Inferior parietal cortex (tissue), 1 donor: ENCODE measurements around the gene PCDHA7.
"Not testable (repeated sequence)": the region's sequence is repeated elsewhere in the genome, so short reads cannot be mapped to it uniquely, and the experiment has no call there.

Experiments
- DNase-seq: peaks from one replicate; pipeline ENCODE4 v3.0.0-alpha.2; 2016; ENCODE audit errors: extremely low spot score

The PCDHA7 gene, protein sequence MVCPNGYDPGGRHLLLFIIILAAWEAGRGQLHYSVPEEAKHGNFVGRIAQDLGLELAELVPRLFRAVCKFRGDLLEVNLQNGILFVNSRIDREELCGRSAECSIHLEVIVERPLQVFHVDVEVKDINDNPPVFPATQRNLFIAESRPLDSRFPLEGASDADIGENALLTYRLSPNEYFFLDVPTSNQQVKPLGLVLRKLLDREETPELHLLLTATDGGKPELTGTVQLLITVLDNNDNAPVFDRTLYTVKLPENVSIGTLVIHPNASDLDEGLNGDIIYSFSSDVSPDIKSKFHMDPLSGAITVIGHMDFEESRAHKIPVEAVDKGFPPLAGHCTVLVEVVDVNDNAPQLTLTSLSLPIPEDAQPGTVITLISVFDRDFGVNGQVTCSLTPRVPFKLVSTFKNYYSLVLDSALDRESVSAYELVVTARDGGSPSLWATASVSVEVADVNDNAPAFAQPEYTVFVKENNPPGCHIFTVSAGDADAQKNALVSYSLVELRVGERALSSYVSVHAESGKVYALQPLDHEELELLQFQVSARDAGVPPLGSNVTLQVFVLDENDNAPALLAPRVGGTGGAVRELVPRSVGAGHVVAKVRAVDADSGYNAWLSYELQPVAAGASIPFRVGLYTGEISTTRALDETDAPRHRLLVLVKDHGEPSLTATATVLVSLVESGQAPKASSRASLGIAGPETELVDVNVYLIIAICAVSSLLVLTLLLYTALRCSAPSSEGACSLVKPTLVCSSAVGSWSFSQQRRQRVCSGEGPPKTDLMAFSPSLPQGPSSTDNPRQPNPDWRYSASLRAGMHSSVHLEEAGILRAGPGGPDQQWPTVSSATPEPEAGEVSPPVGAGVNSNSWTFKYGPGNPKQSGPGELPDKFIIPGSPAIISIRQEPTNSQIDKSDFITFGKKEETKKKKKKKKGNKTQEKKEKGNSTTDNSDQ

DNA sequence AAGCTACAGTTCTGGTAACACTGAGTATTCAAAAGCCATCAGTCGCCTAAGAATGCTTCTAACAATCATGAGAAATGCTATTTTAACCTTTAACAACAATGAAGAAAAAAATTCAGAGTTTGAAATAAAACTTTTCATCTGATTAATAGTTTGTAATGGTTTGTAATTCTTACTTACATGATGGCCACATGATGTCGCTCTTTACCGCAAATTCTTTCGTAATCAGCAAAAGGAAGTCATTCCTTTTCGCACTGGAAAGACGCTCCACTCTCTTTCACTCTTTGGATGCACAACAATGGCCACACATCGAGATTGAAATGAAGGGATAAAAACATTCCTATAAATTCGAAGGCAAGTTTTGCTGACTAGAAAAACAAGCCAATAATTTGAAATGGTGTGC is at the start of gene PCDHA7:
Gene PCDHA7 (plus strand): TSS at position 277 of the 400 bp plus-strand sequence. CDS start 115 bp downstream, at position 392.
- DNase-seq, result peak; percentile 30

- peak; percentile 2 for DNase-seq
Observed at GRCh38 chr5:140785905-140786686, 48.0 kb upstream of the PCDHA7 start, which contains the start of gene PCDHA1. TSS of gene PCDHA1 (plus strand) at chr5:140786140.

DNA sequence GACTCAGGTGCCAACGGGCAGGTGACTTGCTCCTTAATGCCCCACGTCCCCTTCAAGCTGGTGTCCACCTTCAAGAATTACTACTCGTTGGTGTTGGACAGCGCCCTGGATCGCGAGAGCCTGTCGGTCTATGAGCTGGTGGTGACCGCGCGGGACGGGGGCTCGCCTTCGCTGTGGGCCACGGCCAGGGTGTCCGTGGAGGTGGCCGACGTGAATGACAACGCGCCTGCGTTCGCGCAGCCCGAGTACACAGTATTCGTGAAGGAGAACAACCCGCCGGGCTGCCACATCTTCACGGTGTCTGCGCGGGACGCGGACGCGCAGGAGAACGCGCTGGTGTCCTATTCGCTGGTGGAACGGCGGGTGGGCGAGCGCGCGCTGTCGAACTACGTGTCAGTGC is 46.6 kb upstream of the PCDHA7 start:
- not testable (repeated sequence) for DNase-seq

- not testable (repeated sequence) for DNase-seq
Observed at GRCh38 chr5:140787849-140788504, 46.1 kb upstream of the PCDHA7 start.

DNA sequence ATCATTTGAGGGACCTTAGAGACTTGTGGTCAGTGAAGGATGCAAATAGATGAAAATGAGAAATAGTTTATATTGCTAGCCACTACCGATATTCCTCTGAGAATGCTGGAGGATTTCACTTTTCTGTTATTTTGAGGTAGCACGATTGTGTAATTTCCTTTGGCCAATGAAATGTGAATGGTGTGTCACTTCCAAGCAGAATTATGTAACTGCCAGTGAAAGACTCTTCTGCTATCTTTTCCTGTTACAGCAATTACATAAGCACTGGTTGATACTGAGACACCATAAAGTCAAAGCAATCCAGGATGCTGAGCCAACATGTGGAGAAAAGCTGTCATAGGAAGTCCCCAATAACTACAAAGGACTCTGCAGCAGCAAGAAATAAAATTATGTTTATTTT is 43.0 kb upstream of the PCDHA7 start:
- no peak for DNase-seq

DNA sequence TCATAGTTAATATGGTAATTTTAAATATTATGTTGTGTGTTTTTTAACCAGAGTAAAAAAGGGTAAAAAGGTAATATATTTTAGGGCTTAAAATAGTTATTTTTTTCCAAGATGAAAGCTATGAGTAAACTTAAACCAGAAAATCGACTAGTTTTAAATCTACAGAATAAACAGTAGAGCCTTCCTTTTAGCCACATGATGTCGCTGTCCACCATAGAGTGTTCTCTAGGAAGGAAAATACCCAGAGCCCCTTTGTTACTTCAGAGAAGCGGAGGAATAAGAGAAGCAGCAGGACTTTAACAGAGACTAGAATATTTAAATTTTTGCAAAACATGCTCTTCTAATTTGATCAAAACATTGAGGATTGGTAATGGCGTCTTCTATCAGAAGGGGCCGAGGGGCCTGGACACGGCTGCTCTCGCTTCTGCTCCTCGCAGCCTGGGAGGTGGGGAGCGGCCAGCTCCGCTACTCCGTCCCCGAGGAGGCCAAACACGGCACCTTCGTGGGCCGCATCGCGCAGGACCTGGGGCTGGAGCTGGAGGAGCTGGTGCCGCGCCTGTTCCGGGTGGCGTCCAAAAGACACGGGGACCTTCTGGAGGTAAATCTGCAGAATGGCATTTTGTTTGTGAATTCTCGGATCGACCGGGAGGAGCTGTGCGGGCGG is 39.3 kb upstream of the PCDHA7 start, which contains the start of gene PCDHA2:
Gene PCDHA2 (plus strand): TSS at position 258 of the 664 bp plus-strand sequence.
- DNase-seq, result peak; percentile 22

GRCh38 chr5:140795259-140795641 is 38.8 kb upstream of the PCDHA7 start:
- DNase-seq, result peak; percentile 5

DNA sequence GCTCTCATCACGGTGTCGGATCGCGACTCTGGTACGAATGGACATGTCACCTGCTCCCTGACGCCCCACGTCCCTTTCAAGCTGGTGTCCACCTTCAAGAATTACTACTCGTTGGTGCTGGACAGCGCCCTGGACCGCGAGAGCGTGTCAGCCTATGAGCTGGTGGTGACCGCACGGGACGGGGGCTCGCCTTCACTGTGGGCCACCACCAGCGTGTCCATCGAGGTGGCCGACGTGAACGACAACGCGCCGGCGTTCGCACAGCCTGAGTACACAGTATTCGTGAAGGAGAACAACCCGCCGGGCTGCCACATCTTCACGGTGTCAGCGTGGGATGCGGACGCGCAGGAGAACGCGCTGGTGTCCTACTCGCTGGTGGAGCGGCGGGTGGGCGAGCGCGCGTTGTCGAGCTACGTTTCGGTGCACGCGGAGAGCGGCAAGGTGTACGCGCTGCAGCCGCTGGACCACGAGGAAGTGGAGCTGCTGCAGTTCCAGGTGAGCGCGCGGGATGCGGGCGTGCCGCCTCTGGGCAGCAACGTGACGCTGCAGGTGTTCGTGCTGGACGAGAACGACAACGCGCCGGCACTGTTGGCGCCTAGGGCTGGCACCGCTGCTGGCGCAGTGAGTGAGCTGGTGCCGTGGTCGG is 37.9 kb upstream of the PCDHA7 start:
- not testable (repeated sequence) for DNase-seq

- DNase-seq, result no peak
Observed at GRCh38 chr5:140796718-140797095, 37.4 kb upstream of the PCDHA7 start.

- peak; percentile 45 for DNase-seq
Observed at GRCh38 chr5:140800816-140801493, 33.1 kb upstream of the PCDHA7 start, which contains the start of gene PCDHA3. TSS of gene PCDHA3 (plus strand) at chr5:140801057.

- peak; percentile 26 for DNase-seq
Observed at GRCh38 chr5:140801494-140801841, 32.6 kb upstream of the PCDHA7 start.

DNA sequence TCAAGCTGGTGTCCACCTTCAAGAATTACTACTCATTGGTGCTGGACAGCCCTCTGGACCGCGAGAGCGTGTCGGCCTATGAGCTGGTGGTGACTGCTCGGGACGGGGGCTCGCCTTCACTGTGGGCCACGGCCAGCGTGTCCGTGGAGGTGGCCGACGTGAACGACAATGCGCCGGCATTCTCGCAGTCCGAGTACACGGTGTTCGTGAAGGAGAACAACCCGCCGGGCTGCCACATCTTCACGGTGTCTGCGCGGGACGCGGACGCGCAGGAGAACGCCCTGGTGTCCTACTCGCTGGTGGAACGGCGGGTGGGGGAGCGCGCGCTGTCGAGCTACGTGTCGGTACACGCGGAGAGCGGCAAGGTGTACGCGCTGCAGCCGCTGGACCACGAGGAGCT is 31.7 kb upstream of the PCDHA7 start:
- DNase-seq, result not testable (repeated sequence)

DNA sequence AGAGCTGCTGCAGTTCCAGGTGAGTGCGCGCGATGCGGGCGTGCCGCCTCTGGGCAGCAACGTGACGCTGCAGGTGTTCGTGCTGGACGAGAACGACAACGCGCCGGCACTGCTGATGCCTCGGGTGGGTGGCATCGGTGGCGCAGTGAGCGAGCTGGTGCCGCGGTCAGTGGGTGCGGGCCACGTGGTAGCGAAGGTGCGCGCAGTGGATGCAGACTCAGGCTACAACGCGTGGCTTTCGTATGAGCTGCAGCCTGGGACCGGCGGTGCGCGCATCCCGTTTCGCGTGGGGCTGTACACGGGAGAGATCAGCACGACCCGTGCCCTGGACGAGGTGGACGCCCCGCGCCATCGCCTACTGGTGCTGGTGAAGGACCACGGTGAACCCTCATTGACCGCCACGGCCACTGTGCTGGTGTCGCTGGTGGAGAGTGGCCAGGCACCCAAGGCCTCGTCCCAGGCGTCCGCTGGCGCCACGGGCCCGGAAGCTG is 31.2 kb upstream of the PCDHA7 start:
- no peak for DNase-seq

DNA sequence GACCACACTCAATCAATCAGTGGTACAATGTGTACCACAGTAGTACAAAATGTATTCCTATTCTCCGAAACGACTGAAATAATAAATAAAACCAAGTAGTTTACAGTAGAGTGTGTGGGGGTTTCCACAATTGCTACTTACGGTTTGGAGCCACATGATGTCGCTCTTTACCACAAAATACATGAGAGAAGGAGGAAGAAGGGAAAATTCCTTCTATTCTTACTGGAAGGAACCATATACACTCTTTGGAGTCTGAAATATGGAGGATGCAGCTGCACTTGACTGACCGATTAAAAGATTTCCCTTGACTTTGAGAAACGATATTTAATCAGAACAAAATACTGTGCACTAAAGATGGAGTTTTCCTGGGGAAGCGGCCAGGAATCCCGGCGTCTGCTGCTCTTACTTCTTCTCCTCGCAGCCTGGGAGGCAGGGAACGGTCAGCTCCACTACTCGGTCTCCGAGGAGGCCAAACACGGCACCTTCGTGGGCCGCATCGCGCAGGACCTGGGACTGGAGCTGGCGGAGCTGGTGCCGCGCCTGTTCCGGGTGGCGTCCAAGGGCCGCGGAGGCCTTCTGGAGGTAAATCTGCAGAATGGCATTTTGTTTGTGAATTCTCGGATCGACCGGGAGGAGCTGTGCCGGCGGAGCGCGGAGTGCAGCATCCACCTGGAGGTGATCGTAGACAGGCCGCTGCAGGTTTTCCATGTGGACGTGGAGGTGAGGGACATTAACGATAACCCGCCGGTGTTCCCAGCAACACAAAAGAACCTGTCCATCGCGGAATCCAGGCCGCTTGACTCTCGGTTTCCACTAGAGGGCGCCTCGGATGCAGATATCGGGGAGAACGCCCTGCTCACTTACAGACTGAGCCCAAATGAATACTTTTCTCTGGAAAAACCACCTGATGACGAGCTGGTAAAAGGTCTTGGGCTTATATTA is 27.0 kb upstream of the PCDHA7 start, which contains the start of gene PCDHA4:
Gene PCDHA4 (plus strand): TSS at position 235 of the 942 bp plus-strand sequence.
- DNase-seq, result peak; percentile 58

DNA sequence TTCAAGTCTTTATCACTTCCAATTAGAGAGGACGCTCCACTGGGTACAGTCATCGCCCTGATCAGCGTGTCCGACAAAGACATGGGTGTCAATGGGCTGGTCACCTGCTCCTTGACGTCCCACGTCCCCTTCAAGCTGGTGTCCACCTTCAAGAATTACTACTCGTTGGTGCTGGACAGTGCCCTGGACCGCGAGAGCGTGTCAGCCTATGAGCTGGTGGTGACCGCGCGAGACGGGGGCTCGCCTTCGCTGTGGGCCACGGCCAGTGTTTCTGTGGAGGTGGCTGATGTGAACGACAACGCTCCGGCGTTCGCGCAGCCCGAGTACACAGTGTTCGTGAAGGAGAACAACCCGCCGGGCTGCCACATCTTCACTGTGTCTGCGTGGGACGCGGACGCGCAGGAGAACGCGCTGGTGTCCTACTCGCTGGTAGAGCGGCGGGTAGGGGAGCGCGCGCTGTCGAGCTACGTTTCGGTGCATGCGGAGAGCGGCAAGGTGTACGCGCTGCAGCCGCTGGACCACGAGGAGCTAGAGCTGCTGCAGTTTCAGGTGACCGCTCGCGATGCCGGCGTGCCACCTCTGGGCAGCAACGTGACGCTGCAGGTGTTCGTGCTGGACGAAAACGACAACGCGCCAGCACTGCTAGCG is 25.7 kb upstream of the PCDHA7 start:
- DNase-seq, result not testable (repeated sequence)

- no peak for DNase-seq
Observed at GRCh38 chr5:140808889-140809291, 25.2 kb upstream of the PCDHA7 start.
